Endothelial cell of umbilical vein (primary cell): ENCODE results near the gene KLC3.

Experiments
- CTCF ChIP-seq, 2 donors: IDR thresholded peaks; 1 replicate in 1 of 2; 2 replicates in 1 of 2; pipeline ENCODE4 v1.5.1; 2011; ENCODE audit warnings: low read length in 2 of 2, mild to moderate bottlenecking in 2 of 2, moderate library complexity in 2 of 2, control low read depth in 1 of 2, inconsistent platforms in 1 of 2, low read depth in 1 of 2; ENCODE audit not compliant: insufficient read depth in 1 of 2; ENCODE audit errors: extremely low read depth in 1 of 2
- EZH2 ChIP-seq: IDR thresholded peaks from 2 replicates; pipeline ENCODE4 v1.6.1; 2012; ENCODE audit warnings: borderline replicate concordance, low read depth, mild to moderate bottlenecking, moderate library complexity, low read length, inconsistent platforms; ENCODE audit not compliant: severe bottlenecking
- MAX ChIP-seq: IDR thresholded peaks from 2 replicates; pipeline ENCODE4 v1.6.1; 2011; ENCODE audit not compliant: insufficient read depth, insufficient read length
- MYC ChIP-seq: IDR thresholded peaks from one replicate; pipeline ENCODE4 v1.6.1; 2011; ENCODE audit warnings: mild to moderate bottlenecking, low read depth, low read length
- POLR2A ChIP-seq: IDR thresholded peaks from 2 replicates; pipeline ENCODE4 v1.6.1; 2012; ENCODE audit warnings: low read depth, mild to moderate bottlenecking, control low read depth, low read length
- POLR2AphosphoS5 ChIP-seq: IDR thresholded peaks from 2 replicates; pipeline ENCODE4 v1.6.1; 2012; ENCODE audit warnings: low read depth, mild to moderate bottlenecking, control low read depth, low read length, moderate library complexity; ENCODE audit not compliant: insufficient read depth

DNA sequence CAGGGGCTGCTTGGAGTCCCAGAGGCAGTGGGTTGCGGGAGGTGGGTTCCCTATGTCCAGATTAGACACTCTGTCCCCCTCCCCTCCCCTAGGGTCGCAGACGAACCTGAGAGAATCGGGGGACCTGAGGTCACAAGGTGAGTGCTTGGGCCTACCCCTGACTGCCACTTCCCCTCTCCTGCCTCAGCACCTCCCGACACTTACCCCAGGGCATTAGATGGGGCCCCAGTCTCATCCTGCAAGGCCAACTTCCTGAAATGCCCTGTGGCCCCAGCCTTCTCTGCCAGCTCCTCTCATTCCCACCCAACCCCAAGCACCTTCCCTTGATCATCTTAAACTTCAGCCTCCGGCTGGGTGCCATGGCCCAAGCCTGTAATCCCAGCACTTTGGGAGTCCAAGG lies 40.8 kb upstream of the KLC3 start:
- TF ChIP-seq CTCF (IDR thresholded peaks at IDR 0.05; ENCODE audit: extremely low read depth in 1 of 2, insufficient read depth in 1 of 2, low read depth in 1 of 2, low read length in 2 of 2) = no peak
- TF ChIP-seq POLR2A = no peak
- TF ChIP-seq MYC = no peak
- TF ChIP-seq EZH2 = no peak
- no peak for TF ChIP-seq MAX
- TF ChIP-seq POLR2AphosphoS5 = no peak
